Right hindlimb (tissue), 1 donor: ENCODE measurements around the gene TEAD2.

Experiments
- DNase-seq: peaks from one replicate; pipeline ENCODE4 v3.0.0-alpha.2; 2018

The TEAD2 gene

GRCh38 chr19:49362048-49362928 lies at the start of gene TEAD2:
Gene TEAD2 (minus strand): TSS chr19:49362416. CDS start chr19:49360075, 2,341 bp downstream.
- peak; percentile 93 for DNase-seq

- DNase-seq, result no peak
Measured at GRCh38 chr19:49411681-49412326, 49.6 kb upstream of the TEAD2 start.

GRCh38 chr19:49409441-49410029 lies 47.3 kb upstream of the TEAD2 start:
- DNase-seq, result no peak

GRCh38 chr19:49408816-49409440 lies 46.7 kb upstream of the TEAD2 start:
- DNase-seq, result no peak

- no peak for DNase-seq
Measured at GRCh38 chr19:49407482-49408015, 45.3 kb upstream of the TEAD2 start.

GRCh38 chr19:49407079-49407478 lies 44.9 kb upstream of the TEAD2 start:
- DNase-seq, result no peak

GRCh38 chr19:49403404-49404187 lies 41.4 kb upstream of the TEAD2 start:
- DNase-seq, result no peak

GRCh38 chr19:49400029-49400428 lies 37.8 kb upstream of the TEAD2 start:
- DNase-seq, result no peak

- no peak for DNase-seq
Measured at GRCh38 chr19:49398931-49399330, 36.7 kb upstream of the TEAD2 start.

- DNase-seq, result no peak
Measured at GRCh38 chr19:49398001-49398615, 35.9 kb upstream of the TEAD2 start.

- DNase-seq, result no peak
Measured at GRCh38 chr19:49396738-49397505, 34.7 kb upstream of the TEAD2 start.

GRCh38 chr19:49395581-49396407 lies 33.6 kb upstream of the TEAD2 start:
- no peak for DNase-seq

GRCh38 chr19:49393881-49394280 lies 31.7 kb upstream of the TEAD2 start:
- no peak for DNase-seq

- peak; percentile 87 for DNase-seq
Measured at GRCh38 chr19:49391581-49392399, 29.6 kb upstream of the TEAD2 start.

- no peak for DNase-seq
Measured at GRCh38 chr19:49390929-49391359, 28.7 kb upstream of the TEAD2 start.

- no peak for DNase-seq
Measured at GRCh38 chr19:49390131-49390928, 28.1 kb upstream of the TEAD2 start.

- no peak for DNase-seq
Measured at GRCh38 chr19:49389406-49389805, 27.2 kb upstream of the TEAD2 start.

- peak; percentile 73 for DNase-seq
Measured at GRCh38 chr19:49387936-49388372, 25.7 kb upstream of the TEAD2 start, which contains the start of gene KASH5. Gene KASH5 (plus strand): TSS chr19:49388249. CDS start chr19:49390884, 2,635 bp downstream.
